Activated CD8-positive, alpha-beta T cell treated with anti-CD3 and anti-CD28 coated beads, Interleukin-2, amount 10 ng/mL, durations not matched to agents 7 days and 5 days (primary cell): ENCODE measurements around the gene ARRB1. TPM values are rescaled to one million over a fixed set of nuclear protein-coding genes. Genes with fewer than 3 reads are reported as not detected.

ENCODE experiments used
- ATAC-seq: fragments of 150-1000 bp; cut with Tn5 transposase; one replicate; pipeline ENCODE4 v1.10.0; 2021; ENCODE audit warnings: moderate library complexity
- CTCF ChIA-PET: fragments of 350-600 bp; sonication (Branson Sonifier 250); formaldehyde crosslinking; loops from one replicate; lab custom pipeline; 2021; ENCODE audit warnings: antibody characterized with exemption; lab: Charles Lee
- POLR2A ChIA-PET: fragments of 350-600 bp; sonication (Branson Sonifier 250); formaldehyde crosslinking; loops from one replicate; lab custom pipeline; 2021; ENCODE audit warnings: antibody characterized with exemption; lab: Charles Lee
- DNase-seq: peaks from one replicate; pipeline ENCODE4 v3.0.0-alpha.2; 2020
- H3K27ac Mint-ChIP-seq: one replicate; pipeline ENCODE4 v1.8.0; 2021; ENCODE audit warnings: mild to moderate bottlenecking, mixed read lengths
- H3K27me3 Mint-ChIP-seq: one replicate; pipeline ENCODE4 v1.8.0; 2021; ENCODE audit warnings: low read depth, mixed read lengths
- H3K36me3 Mint-ChIP-seq: one replicate; pipeline ENCODE4 v1.8.0; 2021; ENCODE audit warnings: low read depth, mixed read lengths
- H3K4me1 Mint-ChIP-seq: one replicate; pipeline ENCODE4 v1.8.0; 2021; ENCODE audit warnings: low read depth, mixed read lengths
- H3K4me3 Mint-ChIP-seq: one replicate; pipeline ENCODE4 v1.8.0; 2021; ENCODE audit warnings: mild to moderate bottlenecking, mixed read lengths
- H3K9me3 Mint-ChIP-seq: one replicate; pipeline ENCODE4 v1.8.0; 2022; ENCODE audit warnings: mixed read lengths; ENCODE audit not compliant: insufficient read depth
- total RNA-seq, 2 experiments: library from RNA; stranded (reverse); gene quantifications; one replicate each; pipeline ENCODE4 v1.2.3, GENCODE V29; 2021

ARRB1 gene
- total RNA-seq, 2 experiments from 2014 or later: 69.4 to 82.6 TPM

DNA sequence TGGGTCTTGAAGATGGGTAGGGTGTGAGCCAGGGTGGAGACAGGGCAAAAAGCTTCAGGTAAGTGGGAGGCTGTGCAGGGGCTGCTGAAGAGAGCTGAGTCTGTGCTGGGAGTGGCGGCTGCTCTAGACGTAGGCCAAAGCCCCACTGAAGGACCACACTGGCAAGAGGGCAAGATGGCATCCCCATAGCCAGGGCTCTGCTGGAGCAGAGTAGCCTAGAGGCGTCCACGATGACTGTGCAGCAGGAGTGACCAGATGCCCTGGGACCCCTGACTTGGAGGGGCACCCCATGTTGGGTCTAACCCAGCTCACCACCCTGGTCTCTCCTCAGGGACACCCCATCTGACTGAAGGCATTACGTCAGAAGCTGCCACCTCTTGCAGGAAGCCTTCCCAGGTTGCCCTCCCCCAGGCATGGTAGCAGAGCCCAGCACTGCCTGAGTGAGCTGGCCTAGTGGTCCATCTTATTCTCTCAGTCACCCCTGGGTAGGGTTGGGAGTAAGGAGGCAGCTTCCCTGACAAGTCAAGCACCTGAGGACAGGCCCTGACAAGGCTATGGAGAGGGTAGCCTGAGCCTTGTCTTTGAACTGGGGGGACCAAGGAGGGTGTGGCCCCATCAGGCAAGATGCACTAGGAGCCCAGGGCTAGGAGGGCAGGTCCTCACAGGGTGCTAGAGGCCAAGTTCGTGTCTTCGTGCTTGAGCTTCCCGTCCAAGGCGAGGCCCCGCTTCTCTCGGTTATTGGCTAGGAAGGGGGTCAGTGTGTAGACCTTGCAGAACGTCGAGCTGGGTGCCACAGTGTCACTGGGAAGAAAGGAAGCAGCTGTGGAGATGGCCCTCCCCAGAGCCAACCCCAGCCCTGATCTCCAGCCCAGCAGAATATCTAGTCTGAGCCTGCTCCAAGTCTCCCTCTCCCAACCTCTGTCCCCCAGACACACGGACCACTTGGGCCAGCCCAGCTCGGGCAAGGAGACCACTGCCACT is 77.8 kb downstream of the ARRB1 start:
- Mint-ChIP-seq H3K4me3 (no peak overlapping the region), H3K36me3 (peaks cover 50% of the 10 kb centered on the region), H3K4me1 (peaks cover 45% of the 10 kb centered on the region), H3K9me3 (no peaks in the 10 kb centered on the region), H3K27ac (peak overlapping the region; percentile 77), H3K27me3 (no peaks in the 10 kb centered on the region)
- ChIA-PET POLR2A (interaction anchor here (0.6 to 2.0 kb wide), 2 partner anchors 12 to 350 kb away, joined by 3 to 11 read pairs; no protein-coding TSS in a partner anchor), CTCF (interaction anchor here (0.7 to 13.3 kb wide), 5 partner anchors 25 to 133 kb away, joined by 3 to 401 read pairs (median 11); partner anchors contain the start of gene TPBGL)
- DNase-seq (no peak), ATAC-seq (no peak)

DNA sequence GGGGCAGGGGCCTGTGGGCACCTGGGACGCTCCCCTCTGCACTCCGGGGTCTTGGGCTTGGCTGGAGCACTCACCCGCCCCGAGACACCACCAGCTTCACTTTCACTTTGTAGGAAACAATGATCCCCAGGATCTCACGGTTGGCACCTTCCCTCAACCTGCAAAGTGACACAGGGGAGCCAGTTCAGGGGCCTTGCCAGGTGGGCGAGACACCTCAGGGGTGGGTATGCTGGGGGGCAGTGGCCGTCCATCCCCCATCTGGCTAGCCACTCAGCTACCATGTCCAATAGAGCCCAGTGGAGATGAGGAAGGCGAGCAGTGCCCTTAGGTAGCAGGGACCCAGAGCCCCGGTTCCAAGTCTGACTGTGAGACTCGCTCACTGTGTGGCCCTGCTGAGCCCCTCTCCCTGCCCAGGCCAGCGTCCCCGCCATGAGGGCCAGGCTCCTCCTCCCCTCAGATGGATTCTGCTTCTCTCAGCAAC is 78.6 kb downstream of the ARRB1 start:
- POLR2A ChIA-PET: interaction anchor here (0.6 kb wide), 1 partner anchor 349 kb away, joined by 3 read pairs; no protein-coding TSS in a partner anchor

DNA sequence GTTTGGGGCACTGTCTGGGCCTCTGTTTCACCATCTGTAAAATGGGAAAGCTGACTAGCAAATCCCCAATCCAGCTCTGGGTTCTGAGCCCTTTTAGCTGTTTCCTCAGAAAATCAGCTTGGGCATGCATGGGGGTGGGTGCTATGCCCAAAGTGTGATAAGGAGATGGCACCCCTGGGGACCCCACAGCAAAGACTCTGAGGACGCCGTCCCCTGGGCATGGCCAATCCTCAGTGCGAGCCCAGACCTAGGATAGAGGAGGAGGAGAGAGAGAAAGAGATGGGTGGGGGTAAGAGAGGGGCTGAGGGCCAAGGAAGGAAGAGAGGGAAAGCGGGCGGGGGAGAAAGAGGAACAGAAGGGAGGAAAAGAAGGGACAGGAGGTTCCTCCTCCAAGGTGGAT is 79.1 kb downstream of the ARRB1 start:
- no peak overlapping the region for H3K4me3 Mint-ChIP-seq
- H3K36me3 Mint-ChIP-seq: peaks cover 41% of the 10 kb centered on the region

More for the DNA sequence above, 78.6 kb downstream of the ARRB1 start:
- Mint-ChIP-seq H3K27ac (peak overlapping the region; percentile 72), H3K27me3 (no peaks in the 10 kb centered on the region), H3K9me3 (no peaks in the 10 kb centered on the region), H3K4me1 (peaks cover 44% of the 10 kb centered on the region), H3K36me3 (peaks cover 46% of the 10 kb centered on the region), H3K4me3 (no peak overlapping the region)
- no peak for ATAC-seq
- DNase-seq: no peak
- CTCF ChIA-PET: interaction anchor here (0.7 to 13.3 kb wide), 8 partner anchors 8 to 131 kb away, joined by 3 to 401 read pairs (median 26); partner anchors contain the start of gene TPBGL

DNA sequence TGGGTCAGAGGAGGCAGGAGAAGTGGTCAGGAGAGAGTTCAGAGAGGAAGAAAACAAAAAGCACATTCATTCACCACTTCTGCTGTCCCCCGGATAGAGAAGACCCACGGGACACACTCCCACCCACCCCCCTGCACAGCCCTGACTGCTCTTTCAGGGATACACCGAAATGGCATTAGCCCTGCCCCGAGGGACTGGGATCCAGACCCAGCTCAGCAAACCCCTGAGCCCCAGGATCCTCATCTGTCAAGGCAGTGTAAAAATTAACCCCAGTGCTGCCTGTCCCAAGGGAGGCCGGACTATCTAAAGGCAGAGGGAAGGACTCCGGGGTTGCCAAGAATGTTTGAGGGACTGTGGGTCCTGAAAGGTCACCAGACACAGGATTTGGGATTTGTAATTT is 79.7 kb downstream of the ARRB1 start:
- Mint-ChIP-seq H3K4me1 (peaks cover 33% of the 10 kb centered on the region), H3K27me3 (no peaks in the 10 kb centered on the region), H3K4me3 (no peak overlapping the region), H3K36me3 (peaks cover 35% of the 10 kb centered on the region), H3K9me3 (no peaks in the 10 kb centered on the region), H3K27ac (peak overlapping the region; percentile 72)
- ATAC-seq (no peak), DNase-seq (no peak)
- POLR2A ChIA-PET: interaction anchor here (1.0 to 1.3 kb wide), 2 partner anchors 11 to 129 kb away, joined by 3 read pairs; no protein-coding TSS in a partner anchor
- CTCF ChIA-PET: interaction anchor here (0.7 to 13.3 kb wide), 15 partner anchors 9 to 249 kb away, joined by 3 to 401 read pairs (median 8); partner anchors contain the start of genes SLCO2B1 and TPBGL

More for the DNA sequence above, 79.1 kb downstream of the ARRB1 start:
- no peak for ATAC-seq
- peaks cover 40% of the 10 kb centered on the region for H3K4me1 Mint-ChIP-seq
- H3K27ac Mint-ChIP-seq: peak overlapping the region; percentile 72
- CTCF ChIA-PET: interaction anchor here (3.0 to 13.3 kb wide), 6 partner anchors 8 to 130 kb away, joined by 10 to 401 read pairs (median 30); partner anchors contain the start of gene TPBGL
- no peaks in the 10 kb centered on the region for H3K9me3 Mint-ChIP-seq
- no peak for DNase-seq
- H3K27me3 Mint-ChIP-seq: no peaks in the 10 kb centered on the region
- POLR2A ChIA-PET: interaction anchor here (1.0 to 1.3 kb wide), 2 partner anchors 11 to 128 kb away, joined by 3 read pairs; no protein-coding TSS in a partner anchor

DNA sequence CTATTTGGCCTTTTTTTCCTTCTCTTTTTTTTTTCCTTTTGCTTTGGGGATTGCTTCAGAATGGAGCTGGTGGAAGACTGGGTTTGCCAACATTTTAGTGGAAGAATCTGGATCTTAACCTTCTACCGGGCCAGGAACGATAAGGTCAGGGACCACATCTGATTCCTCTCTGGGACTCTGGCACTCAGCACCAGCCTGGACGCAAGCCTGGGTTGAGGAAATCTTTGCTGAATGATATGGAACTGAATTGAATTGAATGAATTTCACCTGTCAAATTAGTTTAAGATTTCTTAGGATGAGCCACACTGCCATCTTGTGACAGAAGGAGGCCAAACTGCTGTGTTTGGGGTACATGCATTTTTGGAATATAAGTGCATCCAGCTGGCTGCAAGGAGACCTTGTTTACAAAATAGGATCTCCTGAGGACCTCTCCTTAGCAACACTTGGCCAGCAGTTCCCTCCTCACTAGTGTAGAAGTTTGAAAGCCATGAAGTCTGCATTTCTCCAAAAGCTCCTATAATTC is 80.5 kb downstream of the ARRB1 start:
- Mint-ChIP-seq H3K27me3 (no peaks in the 10 kb centered on the region), H3K4me3 (no peak overlapping the region), H3K27ac (peak overlapping the region; percentile 72), H3K4me1 (peaks cover 25% of the 10 kb centered on the region), H3K36me3 (peaks cover 32% of the 10 kb centered on the region), H3K9me3 (no peaks in the 10 kb centered on the region)
- DNase-seq (peak; percentile 37), ATAC-seq (no peak)
- POLR2A ChIA-PET: interaction anchor here (1.3 kb wide), 1 partner anchor 10 kb away, joined by 3 read pairs; no protein-coding TSS in a partner anchor
- CTCF ChIA-PET: interaction anchor here (0.7 to 13.3 kb wide), 19 partner anchors 10 to 248 kb away, joined by 3 to 401 read pairs (median 5); partner anchors contain the start of genes SLCO2B1 and TPBGL

DNA sequence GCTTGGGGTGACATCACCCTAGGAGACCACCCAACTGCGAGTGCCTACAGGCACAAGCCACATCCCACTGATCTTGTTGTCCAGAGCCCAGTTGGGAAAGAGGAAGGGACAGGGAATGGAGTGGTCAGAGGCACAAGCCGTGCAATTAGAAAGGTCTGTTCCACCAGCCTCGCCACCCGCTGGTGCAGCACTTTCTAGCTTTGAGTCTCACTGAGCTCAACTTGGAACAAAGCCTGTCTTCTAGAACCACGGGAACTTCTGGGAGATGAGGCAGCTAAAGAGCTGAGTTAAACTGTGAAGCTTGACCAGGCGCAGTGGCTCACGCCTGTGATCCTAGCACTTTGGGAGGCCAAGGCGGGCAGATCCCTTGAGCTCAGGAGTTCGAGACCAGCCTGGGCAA is 81.6 kb downstream of the ARRB1 start:
- no peaks in the 10 kb centered on the region for H3K9me3 Mint-ChIP-seq
- no peak overlapping the region for H3K4me3 Mint-ChIP-seq
- H3K27ac Mint-ChIP-seq: no peak overlapping the region
- H3K4me1 Mint-ChIP-seq: peaks cover 17% of the 10 kb centered on the region
- peaks cover 28% of the 10 kb centered on the region for H3K36me3 Mint-ChIP-seq
- ChIA-PET POLR2A (no interaction called here), CTCF (interaction anchor here (0.9 to 4.1 kb wide), 12 partner anchors 9 to 281 kb away, joined by 3 to 37 read pairs (median 10); partner anchors contain the start of gene TPBGL)
- no peaks in the 10 kb centered on the region for H3K27me3 Mint-ChIP-seq
- DNase-seq (no peak), ATAC-seq (no peak)

DNA sequence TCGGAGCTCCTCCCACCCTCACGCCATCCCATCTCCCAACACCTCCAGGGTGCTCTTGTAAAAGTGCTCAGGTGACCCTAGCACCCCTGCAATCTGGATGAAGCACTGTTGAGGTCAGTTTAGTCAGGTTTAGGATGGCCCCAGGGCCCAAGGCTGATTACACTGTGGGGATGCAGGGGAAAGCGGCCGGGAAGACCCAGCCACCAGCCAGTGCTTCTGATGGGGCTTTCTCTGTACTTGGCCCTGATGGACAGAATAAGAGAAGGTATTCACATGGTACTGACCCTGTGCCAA is 82.1 kb downstream of the ARRB1 start:
- no peak for ATAC-seq
- peaks cover 28% of the 10 kb centered on the region for H3K36me3 Mint-ChIP-seq
- DNase-seq: no peak
- ChIA-PET CTCF (interaction anchor here (1.0 to 4.1 kb wide), 4 partner anchors 11 to 280 kb away, joined by 3 to 37 read pairs (median 30); no protein-coding TSS in a partner anchor), POLR2A (no interaction called here)
- no peak overlapping the region for H3K4me3 Mint-ChIP-seq
- H3K4me1 Mint-ChIP-seq: peaks cover 20% of the 10 kb centered on the region
- H3K27me3 Mint-ChIP-seq: no peaks in the 10 kb centered on the region
- H3K27ac Mint-ChIP-seq: no peak overlapping the region
- no peaks in the 10 kb centered on the region for H3K9me3 Mint-ChIP-seq

DNA sequence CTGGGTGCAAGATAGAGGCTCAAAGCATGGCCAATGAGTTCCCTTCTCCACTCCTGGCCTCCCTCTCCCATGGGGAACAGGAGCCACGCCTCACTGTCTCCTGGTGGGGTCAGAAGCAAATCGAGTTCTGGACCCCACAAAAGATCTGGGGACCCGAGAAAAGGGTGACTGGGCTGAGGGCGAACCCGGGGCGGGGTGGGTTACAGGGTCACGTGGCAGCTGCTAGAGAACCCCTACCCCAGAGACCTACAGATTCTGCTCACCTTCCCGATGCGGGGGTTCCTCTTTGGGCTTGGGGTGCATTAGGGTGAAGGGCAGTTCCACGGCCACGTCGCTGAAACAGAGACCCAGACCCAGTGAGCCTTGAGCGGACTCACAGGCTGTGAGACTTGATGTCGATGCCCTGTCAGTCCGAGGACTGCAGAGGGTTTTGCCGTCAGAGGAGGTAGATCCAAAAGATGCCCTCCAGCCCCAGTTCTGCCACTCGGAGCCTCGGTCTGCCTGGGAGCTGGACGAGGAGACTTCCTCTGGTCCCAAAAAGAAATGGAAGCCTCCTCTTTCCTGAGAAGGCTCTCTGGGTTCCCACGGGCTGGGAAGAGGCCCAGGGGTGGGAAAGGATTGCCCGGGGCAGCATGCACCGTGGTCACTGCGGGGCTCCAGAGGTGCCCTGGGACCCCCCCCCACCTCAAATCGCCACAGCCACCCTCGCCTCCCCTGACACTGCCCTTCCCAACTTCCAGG is 82.7 kb downstream of the ARRB1 start:
- Mint-ChIP-seq H3K4me3 (no peak overlapping the region), H3K27ac (no peak overlapping the region), H3K36me3 (peaks cover 22% of the 10 kb centered on the region), H3K4me1 (peaks cover 20% of the 10 kb centered on the region), H3K27me3 (no peaks in the 10 kb centered on the region), H3K9me3 (no peaks in the 10 kb centered on the region)
- DNase-seq: no peak
- ChIA-PET POLR2A (no interaction called here), CTCF (interaction anchor here (1.0 to 4.1 kb wide), 3 partner anchors 12 to 279 kb away, joined by 3 to 37 read pairs (median 35); no protein-coding TSS in a partner anchor)
- no peak for ATAC-seq

- CTCF ChIA-PET: no interaction called here
- no peak overlapping the region for H3K27ac Mint-ChIP-seq
Measured at GRCh38 chr11:75267171-75267970, 84.1 kb downstream of the ARRB1 start.

GRCh38 chr11:75265851-75266531 is 85.5 kb downstream of the ARRB1 start:
- peaks cover 29% of the 10 kb centered on the region for H3K4me1 Mint-ChIP-seq
- peaks cover 7% of the 10 kb centered on the region for H3K36me3 Mint-ChIP-seq
- ATAC-seq: no peak
- ChIA-PET CTCF (interaction anchor here (1.0 to 3.6 kb wide), 3 partner anchors 10 to 18 kb away, joined by 3 to 15 read pairs (median 8); no protein-coding TSS in a partner anchor), POLR2A (no interaction called here)
- no peak for DNase-seq
- no peaks in the 10 kb centered on the region for H3K27me3 Mint-ChIP-seq
- H3K4me3 Mint-ChIP-seq: no peak overlapping the region
- H3K27ac Mint-ChIP-seq: no peak overlapping the region
- no peaks in the 10 kb centered on the region for H3K9me3 Mint-ChIP-seq

More at GRCh38 chr11:75267171-75267970, 84.1 kb downstream of the ARRB1 start:
- Mint-ChIP-seq H3K4me1 (peaks cover 21% of the 10 kb centered on the region), H3K27me3 (no peaks in the 10 kb centered on the region), H3K9me3 (no peaks in the 10 kb centered on the region), H3K4me3 (no peak overlapping the region), H3K36me3 (peaks cover 12% of the 10 kb centered on the region)
- POLR2A ChIA-PET: no interaction called here
- ATAC-seq: no peak
- no peak for DNase-seq
